ENCODE results near the gene PRKX.
"Not testable (repeated sequence)": the region's sequence is repeated elsewhere in the genome, so short reads cannot be mapped to it uniquely, and the experiment has no call there.

Gene PRKX

DNA sequence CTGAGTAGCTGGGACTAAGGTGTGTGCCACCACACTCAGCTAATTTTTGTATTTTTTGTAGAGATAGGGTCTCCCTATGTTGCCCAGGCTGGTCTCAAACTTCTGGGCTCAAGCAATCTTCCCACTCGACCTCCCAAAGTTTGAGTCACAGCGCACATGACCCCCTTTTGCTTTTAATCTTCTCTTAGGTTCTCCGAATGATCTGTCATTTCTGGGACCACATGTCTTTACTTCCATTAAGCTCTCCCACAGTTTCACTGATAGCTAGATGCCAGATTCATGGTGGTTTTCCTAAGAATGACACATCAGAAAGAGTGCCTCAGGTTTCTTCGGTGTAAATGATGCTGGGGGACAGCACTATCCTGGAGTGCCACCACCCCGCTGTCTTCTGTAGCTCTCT lies 17.9 kb downstream of the PRKX start:
- no peak overlapping the region for H3K27ac ChIP-seq (ENCODE audit: low read depth, low read length, poor library complexity, severe bottlenecking)
- no peaks in the 10 kb centered on the region for H3K27me3 ChIP-seq (ENCODE audit: insufficient read depth, low read length)
- no peaks in the 10 kb centered on the region for H3K79me2 ChIP-seq (ENCODE audit: insufficient read depth, low read length)
- H3K4me3 ChIP-seq (ENCODE audit: low read depth, low read length, poor library complexity, severe bottlenecking): no peak overlapping the region
- H3K9ac ChIP-seq (ENCODE audit: low read length): no peak overlapping the region
- H3K4me2 ChIP-seq (ENCODE audit: low read length): no peak overlapping the region
- no peak for TF ChIP-seq EZH2 (IDR thresholded peaks at IDR 0.05; ENCODE audit: borderline replicate concordance, low read length)
- TF ChIP-seq, protein P1, sequence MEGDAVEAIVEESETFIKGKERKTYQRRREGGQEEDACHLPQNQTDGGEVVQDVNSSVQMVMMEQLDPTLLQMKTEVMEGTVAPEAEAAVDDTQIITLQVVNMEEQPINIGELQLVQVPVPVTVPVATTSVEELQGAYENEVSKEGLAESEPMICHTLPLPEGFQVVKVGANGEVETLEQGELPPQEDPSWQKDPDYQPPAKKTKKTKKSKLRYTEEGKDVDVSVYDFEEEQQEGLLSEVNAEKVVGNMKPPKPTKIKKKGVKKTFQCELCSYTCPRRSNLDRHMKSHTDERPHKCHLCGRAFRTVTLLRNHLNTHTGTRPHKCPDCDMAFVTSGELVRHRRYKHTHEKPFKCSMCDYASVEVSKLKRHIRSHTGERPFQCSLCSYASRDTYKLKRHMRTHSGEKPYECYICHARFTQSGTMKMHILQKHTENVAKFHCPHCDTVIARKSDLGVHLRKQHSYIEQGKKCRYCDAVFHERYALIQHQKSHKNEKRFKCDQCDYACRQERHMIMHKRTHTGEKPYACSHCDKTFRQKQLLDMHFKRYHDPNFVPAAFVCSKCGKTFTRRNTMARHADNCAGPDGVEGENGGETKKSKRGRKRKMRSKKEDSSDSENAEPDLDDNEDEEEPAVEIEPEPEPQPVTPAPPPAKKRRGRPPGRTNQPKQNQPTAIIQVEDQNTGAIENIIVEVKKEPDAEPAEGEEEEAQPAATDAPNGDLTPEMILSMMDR (IDR thresholded peaks at IDR 0.05; ENCODE audit: low read length): no peak
- no peaks in the 10 kb centered on the region for H3F3A ChIP-seq (ENCODE audit: insufficient read depth, low read length)
- H3K4me1 ChIP-seq (ENCODE audit: insufficient read depth, low read length, severe bottlenecking): peaks cover 33% of the 10 kb centered on the region
- H3K36me3 ChIP-seq (ENCODE audit: insufficient read depth, low read length): no peaks in the 10 kb centered on the region
- H3K9me3 ChIP-seq (ENCODE audit: low read length): no peaks in the 10 kb centered on the region
- no peak overlapping the region for H2AFZ ChIP-seq (ENCODE audit: low read length)
- H3K9me2 ChIP-seq (ENCODE audit: low read depth, low read length): no peaks in the 10 kb centered on the region
- H4K20me1 ChIP-seq (ENCODE audit: insufficient read depth, low read length): no peaks in the 10 kb centered on the region

DNA sequence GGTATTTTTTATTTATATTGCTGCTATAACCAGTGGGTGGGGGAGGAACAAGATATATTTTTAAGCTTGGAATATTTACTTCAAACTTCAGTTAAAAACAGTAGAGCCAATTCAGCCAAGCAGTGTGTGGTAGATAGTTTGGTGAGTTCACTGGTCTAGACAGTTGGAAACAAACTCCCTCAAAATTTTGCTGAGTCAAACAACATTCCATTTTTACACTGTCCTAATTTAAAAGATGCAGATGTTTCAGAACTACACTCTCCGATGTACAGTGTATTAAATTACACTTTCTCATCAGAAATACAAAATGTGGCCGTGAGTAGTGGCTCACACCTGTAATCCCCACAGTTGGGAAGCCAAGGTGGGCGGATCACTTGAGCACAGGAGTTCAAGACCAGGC lies 23.3 kb downstream of the PRKX start:
- H3K9me2 ChIP-seq (ENCODE audit: low read depth, low read length): no peaks in the 10 kb centered on the region
- no peaks in the 10 kb centered on the region for H3F3A ChIP-seq (ENCODE audit: insufficient read depth, low read length)
- H3K4me2 ChIP-seq (ENCODE audit: low read length): no peak overlapping the region
- no peaks in the 10 kb centered on the region for H3K4me1 ChIP-seq (ENCODE audit: insufficient read depth, low read length, severe bottlenecking)
- no peaks in the 10 kb centered on the region for H3K36me3 ChIP-seq (ENCODE audit: insufficient read depth, low read length)
- no peaks in the 10 kb centered on the region for H3K27me3 ChIP-seq (ENCODE audit: insufficient read depth, low read length)
- TF ChIP-seq, protein P1 (IDR thresholded peaks at IDR 0.05; ENCODE audit: low read length): no peak
- no peak for TF ChIP-seq EZH2 (IDR thresholded peaks at IDR 0.05; ENCODE audit: borderline replicate concordance, low read length)
- no peaks in the 10 kb centered on the region for H3K9me3 ChIP-seq (ENCODE audit: low read length)
- H3K4me3 ChIP-seq (ENCODE audit: low read depth, low read length, poor library complexity, severe bottlenecking): no peak overlapping the region
- no peaks in the 10 kb centered on the region for H3K79me2 ChIP-seq (ENCODE audit: insufficient read depth, low read length)
- no peak overlapping the region for H3K27ac ChIP-seq (ENCODE audit: low read depth, low read length, poor library complexity, severe bottlenecking)
- H4K20me1 ChIP-seq (ENCODE audit: insufficient read depth, low read length): no peaks in the 10 kb centered on the region
- no peak overlapping the region for H3K9ac ChIP-seq (ENCODE audit: low read length)
- no peak overlapping the region for H2AFZ ChIP-seq (ENCODE audit: low read length)

DNA sequence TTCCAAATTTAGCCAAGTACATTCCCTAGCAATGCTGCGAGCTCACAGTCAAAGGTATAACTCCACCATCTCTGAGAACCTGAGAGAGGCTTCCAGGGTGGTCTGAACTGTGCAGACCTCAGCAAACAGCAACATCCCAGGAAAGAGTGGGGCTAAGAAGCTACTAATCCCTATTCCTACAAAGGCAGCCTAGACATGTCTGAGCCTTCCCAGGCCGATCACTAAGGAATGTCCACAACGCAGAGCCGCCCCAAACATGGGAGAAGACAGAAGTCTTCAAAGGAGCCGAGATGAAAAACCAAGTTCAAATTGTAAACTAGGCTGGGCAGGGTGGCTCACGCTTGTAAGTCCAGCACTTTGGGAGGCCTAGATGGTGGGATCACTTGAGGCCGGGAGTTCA lies 30.2 kb downstream of the PRKX start:
- H3K4me1 ChIP-seq (ENCODE audit: insufficient read depth, low read length, severe bottlenecking); H3F3A ChIP-seq (ENCODE audit: insufficient read depth, low read length); H3K27me3 ChIP-seq (ENCODE audit: insufficient read depth, low read length); H2AFZ ChIP-seq (ENCODE audit: low read length); H3K9ac ChIP-seq (ENCODE audit: low read length); H3K36me3 ChIP-seq (ENCODE audit: insufficient read depth, low read length); H3K79me2 ChIP-seq (ENCODE audit: insufficient read depth, low read length); H3K4me2 ChIP-seq (ENCODE audit: low read length); H4K20me1 ChIP-seq (ENCODE audit: insufficient read depth, low read length); H3K4me3 ChIP-seq (ENCODE audit: low read depth, low read length, poor library complexity, severe bottlenecking); H3K9me3 ChIP-seq (ENCODE audit: low read length); H3K9me2 ChIP-seq (ENCODE audit: low read depth, low read length); H3K27ac ChIP-seq (ENCODE audit: low read depth, low read length, poor library complexity, severe bottlenecking): not testable (repeated sequence)

DNA sequence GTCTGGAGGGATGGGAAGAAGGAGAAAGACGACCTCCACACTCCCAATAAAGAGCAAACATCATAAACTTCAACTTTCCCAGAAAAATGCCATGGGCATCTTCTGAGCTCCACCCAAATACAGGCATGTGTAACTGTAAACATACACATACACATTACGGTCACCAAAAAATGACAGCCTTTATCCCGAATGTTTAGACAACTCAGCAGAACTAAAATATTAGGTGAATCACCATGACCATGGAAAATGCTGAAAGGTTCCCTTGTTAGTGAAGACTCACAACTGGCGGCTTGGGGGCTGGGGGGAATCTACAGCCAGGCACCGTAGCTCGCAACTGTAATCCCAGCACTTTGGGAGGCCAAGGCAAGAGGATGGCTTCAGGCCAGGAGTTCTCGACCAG lies 33.0 kb downstream of the PRKX start:
- Histone ChIP-seq H4K20me1 (ENCODE audit: insufficient read depth, low read length) (no peaks in the 10 kb centered on the region), H3K27me3 (ENCODE audit: insufficient read depth, low read length) (no peaks in the 10 kb centered on the region)

More for the DNA sequence above, 33.0 kb downstream of the PRKX start:
- H3K79me2 ChIP-seq (ENCODE audit: insufficient read depth, low read length): no peaks in the 10 kb centered on the region
- H3K9ac ChIP-seq (ENCODE audit: low read length): no peak overlapping the region
- no peak overlapping the region for H2AFZ ChIP-seq (ENCODE audit: low read length)
- no peaks in the 10 kb centered on the region for H3K9me2 ChIP-seq (ENCODE audit: low read depth, low read length)
- H3K36me3 ChIP-seq (ENCODE audit: insufficient read depth, low read length): no peaks in the 10 kb centered on the region
- H3K4me2 ChIP-seq (ENCODE audit: low read length): no peak overlapping the region
- no peaks in the 10 kb centered on the region for H3K9me3 ChIP-seq (ENCODE audit: low read length)
- H3F3A ChIP-seq (ENCODE audit: insufficient read depth, low read length): no peaks in the 10 kb centered on the region
- no peak for TF ChIP-seq EZH2 (IDR thresholded peaks at IDR 0.05; ENCODE audit: borderline replicate concordance, low read length)
- TF ChIP-seq, protein P1 (IDR thresholded peaks at IDR 0.05; ENCODE audit: low read length): no peak
- no peak overlapping the region for H3K4me3 ChIP-seq (ENCODE audit: low read depth, low read length, poor library complexity, severe bottlenecking)
- H3K27ac ChIP-seq (ENCODE audit: low read depth, low read length, poor library complexity, severe bottlenecking): no peak overlapping the region
- H3K4me1 ChIP-seq (ENCODE audit: insufficient read depth, low read length, severe bottlenecking): no peaks in the 10 kb centered on the region
